ENCODE data around the gene CTNNA3.

DNA sequence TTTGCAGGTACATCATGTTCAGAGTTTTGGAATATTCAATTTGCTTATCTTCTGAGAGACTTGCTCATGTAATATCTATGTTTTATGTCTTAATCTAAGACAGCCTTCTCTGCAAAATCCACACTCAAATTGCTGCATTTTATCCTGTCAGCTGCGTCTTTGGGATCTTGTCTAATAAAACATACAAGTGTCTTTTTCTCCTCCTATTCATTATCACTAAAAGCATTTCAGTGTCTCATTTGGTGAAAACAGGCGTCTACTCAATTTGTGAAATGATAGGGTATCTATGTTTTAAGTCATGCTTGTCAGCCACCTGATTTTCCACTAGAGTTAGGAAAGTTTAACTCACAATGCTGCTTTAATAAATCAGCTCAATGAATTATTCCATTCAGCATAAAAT is 882.9 kb downstream of the CTNNA3 start:
- TF ChIP-seq, protein P1, sequence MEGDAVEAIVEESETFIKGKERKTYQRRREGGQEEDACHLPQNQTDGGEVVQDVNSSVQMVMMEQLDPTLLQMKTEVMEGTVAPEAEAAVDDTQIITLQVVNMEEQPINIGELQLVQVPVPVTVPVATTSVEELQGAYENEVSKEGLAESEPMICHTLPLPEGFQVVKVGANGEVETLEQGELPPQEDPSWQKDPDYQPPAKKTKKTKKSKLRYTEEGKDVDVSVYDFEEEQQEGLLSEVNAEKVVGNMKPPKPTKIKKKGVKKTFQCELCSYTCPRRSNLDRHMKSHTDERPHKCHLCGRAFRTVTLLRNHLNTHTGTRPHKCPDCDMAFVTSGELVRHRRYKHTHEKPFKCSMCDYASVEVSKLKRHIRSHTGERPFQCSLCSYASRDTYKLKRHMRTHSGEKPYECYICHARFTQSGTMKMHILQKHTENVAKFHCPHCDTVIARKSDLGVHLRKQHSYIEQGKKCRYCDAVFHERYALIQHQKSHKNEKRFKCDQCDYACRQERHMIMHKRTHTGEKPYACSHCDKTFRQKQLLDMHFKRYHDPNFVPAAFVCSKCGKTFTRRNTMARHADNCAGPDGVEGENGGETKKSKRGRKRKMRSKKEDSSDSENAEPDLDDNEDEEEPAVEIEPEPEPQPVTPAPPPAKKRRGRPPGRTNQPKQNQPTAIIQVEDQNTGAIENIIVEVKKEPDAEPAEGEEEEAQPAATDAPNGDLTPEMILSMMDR (IDR thresholded peaks at IDR 0.05 in 8 of 11, conservative IDR thresholded peaks at IDR 0.05 in 3 of 11), result no peak
- no peak for TF ChIP-seq POLR2A (IDR thresholded peaks at IDR 0.05)

Measured in spleen (tissue), 7 donors.